Activated naive CD4-positive, alpha-beta T cell treated with Interleukin-2 at 50 U/mL for 16 hours (primary cell): ENCODE measurements around the gene MIF4GD.

Source experiments
- DNase-seq: peaks from one replicate; pipeline ENCODE4 v3.0.0-alpha.2; 2020

MIF4GD gene

GRCh38 chr17:75231071-75231470, 40.0 kb downstream of the MIF4GD start:
- DNase-seq, result no peak

- DNase-seq, result no peak
Measured at GRCh38 chr17:75228847-75229246, 42.2 kb downstream of the MIF4GD start.

GRCh38 chr17:75228305-75228704, 42.7 kb downstream of the MIF4GD start:
- no peak for DNase-seq

DNA sequence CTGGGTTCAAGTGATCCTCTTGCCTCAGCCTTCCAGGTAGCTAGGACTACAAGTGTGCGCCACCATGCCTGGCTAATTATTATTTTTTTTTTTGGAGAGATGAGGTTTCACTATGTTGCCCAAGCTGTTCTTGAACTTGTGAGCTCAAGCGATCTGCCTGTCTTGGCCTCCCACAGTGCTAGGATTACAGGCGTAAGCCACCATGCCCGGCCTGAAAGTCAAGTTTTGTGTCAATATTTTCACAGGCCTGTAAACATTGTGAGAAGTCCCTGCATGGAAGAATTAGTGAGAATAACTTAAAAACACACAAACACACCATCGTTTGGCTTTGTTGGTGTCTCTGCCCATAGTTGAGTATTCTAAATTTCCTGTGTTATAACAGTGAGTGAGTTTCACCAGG, 43.3 kb downstream of the MIF4GD start:
- DNase-seq, result no peak

DNA sequence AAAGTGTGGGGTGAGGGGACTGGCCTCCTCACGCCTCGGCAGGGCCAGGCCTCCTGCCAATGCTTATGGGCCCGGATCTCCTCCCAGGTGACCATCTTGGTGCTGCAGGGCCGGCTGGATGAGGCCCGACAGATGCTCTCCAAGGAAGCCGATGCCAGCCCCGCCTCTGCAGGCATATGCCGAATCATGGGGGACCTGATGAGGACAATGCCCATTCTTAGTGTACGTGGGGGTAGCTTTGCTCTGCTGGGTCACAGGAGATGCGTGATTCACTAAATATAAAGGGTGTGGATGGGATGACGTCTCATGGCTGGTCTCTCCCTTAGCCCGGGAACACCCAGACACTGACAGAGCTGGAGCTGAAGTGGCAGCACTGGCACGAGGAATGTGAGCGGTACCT, 46.0 kb downstream of the MIF4GD start:
- DNase-seq, result no peak

GRCh38 chr17:75219815-75220214, 51.2 kb downstream of the MIF4GD start:
- DNase-seq, result no peak

GRCh38 chr17:75218131-75218530, 52.9 kb downstream of the MIF4GD start:
- DNase-seq, result no peak
